Stimulated activated CD8-positive, alpha-beta memory T cell treated with anti-CD3 and anti-CD28 coated beads, Interleukin-12 subunit alpha, Interleukin-12 subunit beta, amount 100 ng/mL, for 24 hours (primary cell): Measurements from ENCODE around the gene IMPA2.
"Not testable (repeated sequence)": the region's sequence is repeated elsewhere in the genome, so short reads cannot be mapped to it uniquely, and the experiment has no call there.

Source experiments
- DNase-seq: peaks from one replicate; pipeline ENCODE4 v3.0.0-alpha.2; 2020; ENCODE audit errors: extremely low read depth

Gene IMPA2

DNA sequence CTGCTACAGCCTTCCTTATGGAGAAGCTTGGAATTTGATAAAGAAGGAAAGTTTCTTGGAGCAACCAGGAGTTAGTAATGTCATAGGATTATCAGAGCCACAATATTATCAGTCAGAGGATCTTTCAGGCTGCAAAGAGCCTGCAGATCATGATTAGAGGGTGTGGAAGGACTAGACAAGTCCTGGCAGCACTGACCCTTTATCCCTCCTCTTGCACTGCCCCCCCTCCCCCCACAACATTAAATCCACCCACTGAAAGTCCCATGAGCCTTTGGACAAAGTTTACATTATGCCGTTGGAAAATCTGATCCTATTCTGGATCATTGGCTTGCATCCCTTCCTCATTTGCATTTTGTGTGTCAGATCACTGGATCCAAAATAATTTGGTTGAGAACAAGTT is 18.7 kb upstream of the IMPA2 start:
- DNase-seq: no peak

DNA sequence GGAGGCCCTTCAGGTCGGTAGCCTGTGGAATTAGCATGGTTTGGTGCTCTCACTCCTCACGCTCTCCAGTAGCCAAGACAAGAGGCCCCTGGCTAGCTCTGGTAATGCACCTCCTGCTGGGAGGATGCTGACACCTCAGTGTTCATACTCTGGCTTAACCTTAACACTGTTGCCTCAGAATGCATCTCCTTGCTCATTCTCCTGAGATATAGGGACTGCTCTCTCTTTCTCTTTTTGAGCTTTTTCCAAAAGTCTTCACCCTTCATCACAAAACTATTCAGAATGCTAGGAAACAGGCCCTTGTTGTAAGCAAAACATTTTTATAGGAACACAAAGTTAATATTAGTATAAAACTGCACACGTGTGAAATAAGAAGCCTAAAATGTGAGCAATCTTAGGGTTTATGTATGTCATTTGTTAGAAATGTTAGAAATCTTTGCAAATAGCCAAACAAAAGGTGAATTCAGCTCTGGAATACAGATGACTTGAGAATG is 17.3 kb upstream of the IMPA2 start:
- no peak for DNase-seq

DNA sequence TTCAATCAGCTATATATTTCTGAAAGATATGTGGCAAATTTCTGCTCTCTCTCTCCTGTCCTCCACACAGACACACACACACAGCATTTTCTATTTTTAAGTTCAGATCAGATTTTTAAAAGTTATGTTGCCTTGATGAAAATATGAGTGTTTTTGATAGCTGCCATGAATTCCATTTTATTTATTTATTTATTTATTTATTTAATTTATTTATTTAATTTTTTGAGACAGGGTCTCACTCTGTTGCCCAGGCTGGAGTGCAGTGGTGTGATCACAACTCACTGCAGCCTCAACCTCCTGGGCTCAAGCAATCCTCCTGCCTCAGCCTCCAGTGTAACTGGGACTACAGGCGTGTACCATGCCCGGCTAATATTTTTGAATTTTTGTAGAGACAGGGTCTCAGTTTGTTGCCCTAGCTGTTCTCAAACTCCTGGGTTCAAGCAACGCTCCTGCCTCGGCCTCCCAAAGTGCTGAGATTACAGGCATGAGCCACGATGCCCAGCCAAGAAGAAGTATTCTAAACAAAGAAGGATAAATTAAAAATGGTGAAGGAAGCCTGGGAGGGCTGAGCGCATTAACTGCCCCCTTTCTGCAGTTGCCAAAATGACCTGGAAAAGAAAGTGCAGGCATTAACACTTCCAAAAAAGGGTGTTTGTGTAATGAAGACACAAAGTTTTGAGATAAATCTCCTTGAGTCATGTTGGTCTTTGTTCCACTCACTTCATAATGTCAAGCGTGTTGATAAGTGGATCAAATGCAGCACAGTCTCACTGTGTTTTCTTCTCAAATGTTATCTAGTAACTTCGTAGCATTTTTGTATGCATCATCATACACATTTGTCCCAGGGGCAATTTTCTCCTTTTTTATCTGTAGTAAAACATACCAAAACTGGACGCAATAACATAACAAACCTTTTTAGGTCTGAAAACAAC is 11.1 kb upstream of the IMPA2 start:
- DNase-seq: no peak

DNA sequence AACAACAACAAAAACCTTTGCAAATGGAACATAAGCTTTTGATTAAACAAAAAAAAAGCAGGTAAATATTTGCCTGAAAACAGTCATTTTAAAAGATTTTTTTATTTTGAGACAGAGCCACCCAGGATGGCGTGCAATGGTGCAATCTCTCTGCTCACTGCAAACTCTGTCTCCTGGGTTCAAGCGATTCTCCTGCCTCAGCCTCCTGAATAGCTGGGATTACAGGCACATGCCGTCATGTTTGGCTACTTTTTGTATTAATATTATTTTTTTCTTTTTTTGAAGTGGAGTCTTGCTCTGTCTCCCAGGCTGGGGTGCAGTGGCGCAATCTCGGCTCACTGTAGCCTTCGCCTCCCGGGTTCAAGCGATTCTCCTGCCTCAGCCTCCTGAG is 10.5 kb upstream of the IMPA2 start:
- not testable (repeated sequence) for DNase-seq

DNA sequence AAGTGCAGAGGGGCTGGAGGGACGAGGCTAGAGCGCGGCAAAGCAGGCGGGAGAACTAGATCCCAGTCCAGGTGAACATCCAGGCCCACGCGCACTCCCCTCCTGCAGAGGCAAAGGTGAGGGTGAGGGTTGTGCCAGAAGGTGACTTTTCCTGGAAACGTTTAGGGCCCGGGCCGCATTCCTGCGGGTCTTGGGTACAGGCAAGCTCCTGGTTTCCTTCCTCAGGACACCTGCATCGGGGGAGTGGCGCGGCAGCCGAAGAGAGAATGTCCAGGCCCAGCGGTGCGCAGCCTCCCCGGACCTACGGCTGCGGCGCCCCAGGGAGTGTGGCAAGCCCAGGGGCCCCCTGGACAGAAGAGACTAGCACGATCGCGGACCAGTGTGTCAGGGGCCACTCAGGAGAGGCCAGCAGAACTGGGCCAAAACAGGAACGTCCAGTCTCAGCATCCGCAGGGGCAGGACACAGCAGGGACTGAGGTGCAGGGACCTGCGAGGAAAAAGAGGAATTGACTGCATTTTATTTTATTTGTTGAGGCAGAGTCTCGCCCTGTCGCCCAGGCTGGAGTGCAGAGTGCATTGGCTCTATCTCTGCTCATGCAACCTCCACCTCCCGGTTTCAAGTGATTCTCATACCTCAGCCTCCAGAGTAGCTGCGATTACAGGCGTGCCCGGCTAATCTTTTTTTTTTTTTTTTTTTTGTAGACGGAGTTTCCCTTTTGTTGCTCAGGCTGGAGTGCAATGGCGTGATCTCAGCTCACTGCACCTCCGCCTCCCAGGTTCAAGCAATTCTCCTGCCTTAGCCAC is 8.7 kb upstream of the IMPA2 start:
- no peak for DNase-seq

DNA sequence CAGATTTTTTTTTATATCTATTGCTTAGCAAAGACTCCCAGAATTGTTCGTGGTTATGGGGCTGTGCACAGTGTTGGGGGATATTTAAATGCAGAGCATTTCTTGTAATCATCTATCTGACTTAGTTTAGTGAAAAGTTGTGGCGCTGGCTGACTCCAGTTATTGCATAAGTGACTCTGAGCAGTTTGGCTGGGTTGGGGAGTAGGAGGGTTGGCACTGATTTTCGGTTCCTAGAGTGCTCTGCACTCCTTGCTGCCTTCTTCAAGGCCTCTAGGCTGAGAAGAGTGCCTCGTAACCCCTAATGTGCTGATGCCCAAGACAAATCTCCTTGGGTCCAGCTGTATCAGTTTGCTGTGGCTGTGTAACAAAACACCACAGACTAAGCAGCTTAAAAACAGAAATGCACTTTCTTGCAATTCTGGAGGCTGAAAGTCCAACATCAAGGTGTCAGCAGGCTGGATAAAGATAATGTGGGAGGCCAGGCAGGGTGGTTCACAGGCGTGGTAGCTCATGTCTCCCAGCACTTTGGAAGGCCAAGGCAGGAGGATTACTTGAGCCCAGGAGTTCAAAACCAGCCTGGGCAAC is 6.5 kb upstream of the IMPA2 start:
- DNase-seq: no peak

DNA sequence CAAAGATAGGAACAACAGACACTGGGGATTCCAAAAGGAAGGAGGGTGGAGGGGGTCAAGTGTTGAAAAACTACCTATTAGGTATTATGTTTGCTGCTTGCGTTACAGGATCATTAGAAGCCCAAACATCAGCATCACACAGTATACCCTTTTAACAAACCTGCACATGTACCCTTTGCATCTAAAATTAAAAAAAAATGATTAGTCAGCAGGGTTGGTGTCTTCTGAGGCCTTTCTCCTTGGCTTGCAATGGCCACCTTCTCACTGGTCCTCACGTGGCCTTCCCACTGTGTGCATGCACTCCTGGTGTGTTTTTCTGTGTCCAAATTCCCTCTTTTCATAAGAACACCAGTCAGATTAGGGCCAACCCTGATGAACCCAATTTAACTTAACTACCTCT is 5.6 kb upstream of the IMPA2 start:
- DNase-seq: no peak

DNA sequence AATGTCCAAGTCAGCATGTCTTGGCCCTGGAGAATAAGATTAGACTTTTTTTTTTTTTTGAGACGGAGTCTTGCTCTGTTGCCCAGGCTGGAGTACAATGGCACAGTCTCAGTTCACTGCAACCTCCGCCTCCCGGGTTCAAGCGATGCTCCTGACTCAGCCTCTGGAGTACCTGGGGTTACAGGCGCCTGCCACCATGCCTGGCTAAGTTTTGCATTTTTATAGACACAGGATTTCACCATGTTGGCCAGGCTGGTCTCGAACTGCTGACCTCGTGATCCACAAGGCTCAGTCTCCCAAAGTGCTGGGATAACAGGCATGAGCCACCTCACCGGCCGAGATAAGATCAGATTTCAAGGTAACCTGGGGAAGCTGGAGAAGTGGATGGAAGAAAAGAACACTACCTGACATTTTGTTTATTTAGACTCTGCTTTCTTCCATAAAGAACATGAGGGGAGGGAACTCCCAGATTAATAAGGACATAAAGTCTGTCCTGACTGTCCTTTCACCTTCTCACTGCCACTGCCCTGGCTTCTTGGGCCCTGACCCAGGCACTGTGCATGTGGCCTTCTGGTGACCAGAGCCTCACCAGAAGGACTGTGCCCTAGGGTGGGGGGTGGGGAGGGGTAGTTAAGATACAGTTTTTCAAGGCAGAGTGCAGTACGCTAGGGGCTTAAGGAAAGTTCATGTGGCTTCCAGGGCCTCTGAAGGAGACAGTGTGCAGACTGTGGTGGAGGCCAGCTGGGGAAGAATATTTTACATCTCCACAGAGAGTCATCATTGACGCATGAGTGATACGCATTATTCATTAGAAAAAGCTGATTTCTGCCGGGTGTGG is 4.8 kb upstream of the IMPA2 start:
- DNase-seq: no peak

DNA sequence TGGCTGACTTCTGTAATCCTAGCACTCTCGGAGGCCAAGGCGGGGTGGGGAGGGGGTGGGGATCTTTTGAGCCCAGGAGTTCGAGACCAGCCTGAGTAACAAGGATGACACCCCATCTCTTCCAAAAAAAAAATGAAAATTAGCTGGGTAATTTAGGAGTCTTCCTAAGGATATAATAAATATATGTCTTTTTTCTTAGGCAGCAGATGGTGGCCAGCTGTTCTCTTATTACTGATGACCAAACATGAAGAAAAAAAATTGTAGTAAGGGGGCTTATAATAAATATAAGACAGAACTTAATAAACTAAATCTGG is 4.2 kb upstream of the IMPA2 start:
- DNase-seq: no peak

DNA sequence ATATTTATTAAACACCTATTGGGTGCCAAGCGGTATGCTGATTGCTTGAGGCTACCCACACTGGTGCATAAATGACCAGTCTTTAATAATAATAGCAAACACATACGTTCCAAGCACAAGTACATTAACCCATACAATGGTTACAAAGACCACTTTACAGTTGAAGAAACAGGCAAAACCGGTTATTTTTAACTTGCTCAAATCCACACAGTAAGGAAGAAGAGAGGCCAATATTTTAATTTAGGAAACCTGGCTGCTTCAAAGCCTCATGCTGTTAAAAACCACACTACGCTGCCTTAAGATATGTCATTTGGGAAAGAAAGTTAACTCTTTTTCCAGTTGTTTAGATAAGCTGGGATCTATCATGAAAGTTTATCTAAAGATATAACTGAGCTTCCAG is 2.4 kb upstream of the IMPA2 start:
- DNase-seq: no peak

DNA sequence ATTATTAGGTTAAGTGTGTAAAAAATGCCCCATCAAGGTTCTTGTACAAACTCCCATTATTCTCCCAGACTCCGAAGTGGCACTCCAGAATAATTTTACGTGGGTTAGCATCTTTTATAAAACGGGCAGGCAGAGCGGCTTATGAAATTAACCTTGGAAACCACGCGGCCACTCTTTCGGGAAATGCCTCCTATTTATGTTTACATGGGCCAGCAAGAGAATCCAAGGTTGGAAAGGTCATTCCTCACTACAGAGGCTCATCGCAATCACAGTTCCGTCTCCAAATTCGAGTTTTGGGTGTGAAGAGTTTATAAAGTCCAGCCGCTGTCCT is 1.2 kb upstream of the IMPA2 start:
- no peak for DNase-seq

DNA sequence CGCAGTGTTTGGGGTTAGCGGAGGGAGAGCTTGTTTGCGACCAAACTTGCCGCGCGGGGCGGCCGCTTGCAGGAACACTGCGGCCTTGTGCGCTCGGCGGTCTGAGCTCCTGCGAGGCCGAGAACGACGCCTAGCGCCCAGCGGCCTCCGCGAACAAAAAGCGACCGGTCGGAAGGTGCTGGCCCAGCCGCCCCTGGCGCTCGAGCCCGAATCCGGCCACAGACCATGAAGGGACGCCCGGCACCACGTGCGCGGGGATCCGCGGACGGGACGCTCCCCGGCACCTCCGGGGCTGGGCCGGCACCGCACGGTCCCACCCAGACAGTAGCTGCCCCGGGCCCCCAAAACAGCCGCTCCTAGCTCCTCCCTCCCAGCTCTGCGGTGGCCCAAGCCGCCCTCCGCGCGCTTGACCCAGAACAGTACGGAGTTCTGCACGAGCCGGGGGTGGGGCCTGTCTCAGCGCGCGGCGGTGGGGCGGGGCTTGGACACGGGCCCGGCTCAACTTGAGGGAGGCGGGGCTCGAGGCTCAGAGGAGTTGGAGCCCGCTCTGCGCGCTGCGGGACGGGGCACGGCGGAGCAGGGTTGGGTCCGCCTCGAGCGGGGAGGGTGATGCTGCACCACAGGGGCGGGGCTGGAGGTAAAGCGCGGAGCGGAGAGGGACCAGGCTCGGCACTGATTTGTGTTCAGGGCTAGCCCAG is 664 bp upstream of the IMPA2 start:
- peak; percentile 90 for DNase-seq

DNA sequence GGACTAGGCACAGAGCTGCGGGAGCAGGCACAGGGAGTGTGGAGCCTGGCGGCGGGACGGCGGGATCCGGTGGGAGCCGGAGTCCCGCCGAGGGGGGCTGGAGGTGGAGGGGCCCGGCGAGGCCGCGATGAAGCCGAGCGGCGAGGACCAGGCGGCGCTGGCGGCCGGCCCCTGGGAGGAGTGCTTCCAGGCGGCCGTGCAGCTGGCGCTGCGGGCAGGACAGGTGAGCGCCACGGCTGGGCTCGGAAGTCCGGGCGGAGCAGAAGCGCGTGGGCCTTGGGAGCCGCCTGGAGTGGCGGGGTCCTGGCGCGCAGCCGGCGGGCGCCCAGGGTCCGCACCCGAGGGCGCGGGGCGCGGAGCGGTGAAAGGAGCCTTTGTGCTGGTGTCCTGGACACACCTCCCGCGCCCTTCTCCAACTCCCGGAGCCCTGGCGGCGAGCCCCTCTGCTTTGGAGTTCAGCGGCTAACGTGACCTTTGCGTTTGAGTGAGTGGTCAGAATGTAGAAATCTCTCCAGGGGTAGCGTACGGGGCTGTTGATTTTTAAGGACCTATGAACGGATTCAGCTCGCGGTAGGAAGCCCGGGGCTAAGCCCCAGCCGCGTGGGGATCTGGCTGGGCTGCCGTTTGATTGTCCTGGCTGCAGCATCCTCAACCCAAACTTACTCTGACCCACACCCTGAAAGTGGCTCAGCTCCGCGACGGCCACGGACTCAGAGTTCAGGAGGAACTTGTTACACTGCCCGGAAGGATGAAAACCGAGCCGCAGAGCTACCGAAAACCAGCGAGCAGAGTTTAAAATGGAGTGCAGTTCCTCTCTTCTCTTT is 448 bp downstream of the IMPA2 start:
- DNase-seq: no peak

DNA sequence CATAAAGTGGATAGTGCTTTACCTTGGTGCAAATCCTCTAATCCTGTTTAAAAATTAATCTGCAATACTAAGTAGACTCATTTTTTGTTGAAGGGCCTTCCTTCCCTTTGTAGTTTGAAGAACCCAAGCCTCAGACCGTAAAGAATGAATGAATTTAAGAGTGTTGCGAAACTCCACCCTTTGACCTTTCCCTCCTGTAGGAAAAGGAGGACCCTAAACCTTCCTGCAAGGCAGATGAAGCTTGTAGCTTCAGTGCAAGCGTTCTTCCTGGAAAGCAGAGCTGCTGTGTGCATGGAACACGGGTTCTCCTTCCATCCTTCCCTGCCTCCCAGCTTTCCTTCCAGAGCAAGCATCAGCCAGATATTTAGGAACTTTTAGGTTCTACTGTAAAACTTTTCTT is 1.7 kb downstream of the IMPA2 start:
- no peak for DNase-seq

DNA sequence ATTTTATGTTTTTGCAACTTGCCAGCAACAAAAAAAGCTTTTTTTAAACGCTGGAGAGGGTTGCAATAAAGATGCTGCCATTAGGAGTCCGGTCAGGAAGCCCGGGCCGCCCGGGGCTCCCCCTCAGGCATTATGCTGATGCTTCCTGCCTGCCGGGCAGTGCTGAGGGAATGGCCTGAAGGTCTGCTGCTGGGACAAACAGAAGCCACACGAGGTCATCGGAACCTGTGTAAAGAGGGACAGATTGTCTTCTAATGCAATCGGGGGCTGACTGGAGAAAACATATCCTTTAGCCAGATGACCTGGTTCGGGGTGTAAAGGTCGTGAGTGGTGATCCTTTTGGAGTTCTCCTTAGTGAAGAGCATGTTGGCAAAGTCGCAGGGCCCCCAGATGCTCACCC is 2.3 kb downstream of the IMPA2 start:
- no peak for DNase-seq

DNA sequence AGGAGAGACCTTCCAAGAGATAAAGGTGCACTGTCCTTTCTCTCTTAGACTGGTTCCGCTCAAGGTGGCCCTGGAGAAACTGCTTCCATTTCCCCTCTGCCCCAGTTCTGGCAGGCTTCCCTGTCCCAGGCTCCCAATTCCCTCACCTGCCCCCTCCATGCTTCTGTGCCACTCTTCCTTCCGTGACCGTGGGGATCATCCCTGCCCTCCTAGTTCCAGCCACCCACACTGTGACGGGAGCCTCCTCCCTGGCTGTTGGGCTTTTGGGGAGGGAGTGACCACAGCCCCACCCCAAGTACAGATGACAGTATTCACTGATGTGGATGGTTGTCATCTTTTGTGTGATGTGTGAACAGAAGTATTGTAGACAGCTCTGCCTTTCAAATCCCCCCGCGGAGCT is 2.8 kb downstream of the IMPA2 start:
- no peak for DNase-seq

DNA sequence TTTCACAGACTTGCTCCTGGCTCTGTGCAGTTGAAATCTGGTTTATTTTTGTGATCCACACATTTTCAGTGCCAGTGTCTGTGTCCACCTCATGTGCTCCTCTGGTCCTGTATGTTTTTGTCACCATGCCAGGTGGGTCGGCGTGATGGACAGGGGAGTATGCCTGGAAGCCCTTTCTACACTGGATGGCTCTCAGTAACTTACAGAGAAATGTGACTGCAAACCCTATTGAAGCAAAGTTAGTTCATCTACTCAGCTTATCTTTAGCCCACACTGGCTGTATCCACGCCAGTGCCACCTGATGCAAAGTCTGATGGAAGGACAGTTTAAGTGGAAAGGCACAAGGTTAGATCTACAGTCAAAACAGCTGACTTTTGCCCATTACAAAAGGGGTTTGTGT is 4.3 kb downstream of the IMPA2 start:
- DNase-seq: no peak

DNA sequence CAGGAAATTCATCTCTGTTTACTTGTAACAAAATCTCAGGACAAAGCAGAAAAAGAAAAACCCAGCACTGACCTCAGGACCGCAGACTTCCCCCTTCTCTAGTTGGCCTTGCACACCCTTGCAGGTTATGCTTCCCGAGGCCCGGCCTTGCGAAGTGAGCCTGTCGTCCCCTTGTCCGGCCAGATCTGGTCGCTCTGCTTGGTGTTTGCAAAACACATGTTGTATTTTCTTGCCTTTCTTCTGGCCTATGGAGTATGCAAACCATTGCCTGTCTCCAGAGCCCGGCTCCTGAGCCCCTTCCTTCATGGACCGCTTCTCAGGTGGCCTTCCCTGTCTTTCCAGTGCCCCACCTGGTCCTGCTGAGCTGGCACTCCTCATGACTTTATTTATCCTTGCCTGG is 4.8 kb downstream of the IMPA2 start:
- DNase-seq: no peak

DNA sequence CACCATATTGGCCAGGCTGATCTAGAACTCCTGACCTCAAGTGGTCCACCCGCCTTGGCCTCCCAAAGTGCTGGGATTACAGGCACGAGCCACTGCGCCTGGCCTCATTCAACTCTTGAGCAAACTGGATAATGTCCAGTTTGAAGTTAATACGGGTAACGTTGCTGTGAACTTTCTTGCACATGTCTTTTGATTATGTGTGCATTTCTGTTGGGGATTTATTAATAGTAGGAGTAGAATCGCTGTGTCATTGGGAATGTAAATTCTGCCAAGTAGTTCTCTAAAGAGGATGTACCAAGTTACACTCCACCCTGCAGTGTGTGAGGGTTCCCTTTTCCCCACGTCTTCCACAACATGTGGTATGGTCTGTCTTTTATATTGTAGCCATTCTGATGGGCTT is 6.2 kb downstream of the IMPA2 start:
- no peak for DNase-seq

DNA sequence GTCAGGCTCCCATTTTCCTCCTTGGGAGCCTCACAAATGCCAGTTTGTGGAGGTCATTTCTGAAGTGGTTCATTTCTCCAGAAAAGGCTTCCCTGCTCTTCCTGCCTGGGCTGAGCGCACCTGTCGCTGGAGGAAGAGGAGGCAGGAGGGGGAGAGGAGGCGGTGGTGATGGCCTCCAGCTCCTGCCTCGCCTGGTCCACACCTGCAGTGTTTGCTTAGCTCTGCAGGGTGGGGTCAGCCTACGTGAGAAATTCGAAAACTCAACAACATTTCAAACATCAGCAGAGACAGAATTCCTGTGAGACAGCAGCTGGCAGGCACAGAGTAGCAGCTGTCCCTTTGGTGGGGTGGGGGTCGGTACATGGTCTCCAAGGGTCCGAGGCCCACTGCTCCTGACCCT is 7.9 kb downstream of the IMPA2 start:
- DNase-seq: no peak
